Calu3 (cell line): ENCODE measurements around the gene EIF3J. TPM values are rescaled to one million over a fixed set of nuclear protein-coding genes. Genes with fewer than 3 reads are reported as not detected.
"Not testable (repeated sequence)": the region's sequence is repeated elsewhere in the genome, so short reads cannot be mapped to it uniquely, and the experiment has no call there.

Source experiments
- BruUV-seq: library from RNA; stranded (reverse); fragments of 400-500 nt; replicated peaks from 2 replicates; lab custom pipeline; 2021; lab: Mats Ljungman, UMichigan
- CTCF ChIA-PET: fragments of 300-600 bp; sonication (Branson Sonifier 250); formaldehyde crosslinking; loops from one replicate; lab custom pipeline; 2022; ENCODE audit warnings: antibody characterized with exemption; lab: Charles Lee
- DNase-seq: peaks from one replicate; pipeline ENCODE4 v3.0.0; 2022
- H3K27ac Mint-ChIP-seq: one replicate; pipeline ENCODE4 v1.8.0; 2022; ENCODE audit warnings: mixed read lengths; ENCODE audit not compliant: unreplicated experiment
- H3K27me3 Mint-ChIP-seq: one replicate; pipeline ENCODE4 v1.8.0; 2022; ENCODE audit warnings: mixed read lengths; ENCODE audit not compliant: unreplicated experiment
- H3K36me3 Mint-ChIP-seq: one replicate; pipeline ENCODE4 v1.8.0; 2022; ENCODE audit warnings: mild to moderate bottlenecking, moderate library complexity, mixed read lengths; ENCODE audit not compliant: insufficient read depth, unreplicated experiment
- H3K4me1 Mint-ChIP-seq: one replicate; pipeline ENCODE4 v1.8.0; 2022; ENCODE audit warnings: mild to moderate bottlenecking, low read depth, mixed read lengths; ENCODE audit not compliant: unreplicated experiment
- H3K4me3 Mint-ChIP-seq: one replicate; pipeline ENCODE4 v1.8.0; 2022; ENCODE audit warnings: mild to moderate bottlenecking, low read depth, moderate library complexity, mixed read lengths; ENCODE audit not compliant: unreplicated experiment
- H3K9me3 Mint-ChIP-seq: one replicate; pipeline ENCODE4 v1.8.0; 2022; ENCODE audit warnings: low read depth, mixed read lengths; ENCODE audit not compliant: unreplicated experiment
- intact Hi-C: fragments of 100-400 bp; cut with micrococcal nuclease; formaldehyde crosslinking; loops from one replicate; pipeline ENCODE4 v1.10.0; 2022; ENCODE audit not compliant: unreplicated experiment
- total RNA-seq: library from RNA; stranded (reverse); gene quantifications from 2 replicates; pipeline ENCODE4 v1.2.3, GENCODE V29; 2022
- TF ChIP-seq, protein P1 (sequence below): fragments of 200-600 bp; IDR thresholded peaks from one replicate; pipeline ENCODE4 v1.8.0; 2022; ENCODE audit warnings: antibody characterized with exemption; ENCODE audit not compliant: unreplicated experiment

EIF3J gene
- total RNA-seq, 1 experiment from 2014 or later: 86.5 TPM

DNA sequence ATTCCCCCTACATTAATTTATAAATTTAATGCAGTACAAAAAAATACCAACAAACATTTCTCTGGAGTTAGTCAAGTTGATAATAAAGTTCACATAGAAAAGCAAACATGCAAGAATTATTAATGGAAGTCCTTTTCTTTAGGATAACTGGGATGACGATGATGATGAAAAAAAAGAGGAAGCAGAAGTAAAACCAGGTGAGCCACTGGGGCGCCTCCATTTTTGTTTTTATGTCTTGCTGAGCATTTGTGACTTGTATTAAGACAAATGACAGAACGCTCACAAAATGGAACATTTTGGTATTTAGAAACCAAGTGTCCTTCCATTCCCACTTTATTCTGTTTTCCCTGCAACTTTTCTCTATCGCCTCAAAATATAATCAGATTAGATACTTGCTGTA, 13.8 kb downstream of the EIF3J start:
- Mint-ChIP-seq H3K27ac (no peak overlapping the region), H3K4me1 (no peaks in the 10 kb centered on the region), H3K9me3 (no peaks in the 10 kb centered on the region), H3K4me3 (no peak overlapping the region), H3K36me3 (peaks cover 23% of the 10 kb centered on the region), H3K27me3 (no peaks in the 10 kb centered on the region)
- DNase-seq: no peak
- CTCF ChIA-PET: no interaction called here
- no TSS peak for BruUV-seq
- TF ChIP-seq, protein P1, sequence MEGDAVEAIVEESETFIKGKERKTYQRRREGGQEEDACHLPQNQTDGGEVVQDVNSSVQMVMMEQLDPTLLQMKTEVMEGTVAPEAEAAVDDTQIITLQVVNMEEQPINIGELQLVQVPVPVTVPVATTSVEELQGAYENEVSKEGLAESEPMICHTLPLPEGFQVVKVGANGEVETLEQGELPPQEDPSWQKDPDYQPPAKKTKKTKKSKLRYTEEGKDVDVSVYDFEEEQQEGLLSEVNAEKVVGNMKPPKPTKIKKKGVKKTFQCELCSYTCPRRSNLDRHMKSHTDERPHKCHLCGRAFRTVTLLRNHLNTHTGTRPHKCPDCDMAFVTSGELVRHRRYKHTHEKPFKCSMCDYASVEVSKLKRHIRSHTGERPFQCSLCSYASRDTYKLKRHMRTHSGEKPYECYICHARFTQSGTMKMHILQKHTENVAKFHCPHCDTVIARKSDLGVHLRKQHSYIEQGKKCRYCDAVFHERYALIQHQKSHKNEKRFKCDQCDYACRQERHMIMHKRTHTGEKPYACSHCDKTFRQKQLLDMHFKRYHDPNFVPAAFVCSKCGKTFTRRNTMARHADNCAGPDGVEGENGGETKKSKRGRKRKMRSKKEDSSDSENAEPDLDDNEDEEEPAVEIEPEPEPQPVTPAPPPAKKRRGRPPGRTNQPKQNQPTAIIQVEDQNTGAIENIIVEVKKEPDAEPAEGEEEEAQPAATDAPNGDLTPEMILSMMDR: no peak
- intact Hi-C loops: no loop called here

DNA sequence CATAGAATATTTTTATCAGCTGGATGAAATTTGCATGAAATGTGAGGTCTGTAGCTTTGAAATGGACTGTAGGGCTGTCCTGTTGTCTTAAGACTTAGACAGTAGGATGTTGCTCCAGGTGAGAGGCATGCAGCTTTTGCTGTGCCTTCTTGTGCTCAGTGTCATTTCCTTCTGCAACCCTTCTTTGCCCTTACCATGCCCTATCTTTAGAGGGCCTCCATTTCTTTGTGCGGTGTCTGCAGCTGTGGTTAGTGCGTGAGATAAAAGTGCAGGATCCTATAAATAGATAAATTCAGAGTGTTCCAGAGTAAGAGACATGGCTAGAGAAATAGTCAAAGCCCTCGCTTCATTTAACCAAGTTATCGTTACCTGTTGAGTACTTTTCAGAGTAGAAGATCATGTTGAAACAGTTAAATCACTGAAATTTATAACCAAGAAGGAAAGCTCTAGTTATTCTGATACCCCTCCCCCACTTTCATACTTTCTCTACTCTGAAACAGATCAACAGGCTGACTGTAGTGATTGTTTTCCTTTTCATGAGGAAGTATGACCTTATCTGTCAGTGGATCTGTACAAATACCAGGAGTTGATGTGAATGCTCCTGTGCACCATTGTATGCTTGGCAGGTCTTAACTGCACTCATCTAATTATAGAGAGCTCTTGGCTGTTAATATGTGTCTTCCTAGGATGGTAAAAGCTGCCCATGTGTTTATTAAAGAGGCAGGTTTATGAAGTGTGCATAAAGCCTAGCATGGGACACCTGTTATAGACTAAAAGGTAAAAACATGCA, 18.2 kb downstream of the EIF3J start:
- TF ChIP-seq, protein P1: no peak
- Mint-ChIP-seq H3K4me3 (no peak overlapping the region), H3K27me3 (no peaks in the 10 kb centered on the region), H3K9me3 (no peaks in the 10 kb centered on the region), H3K27ac (no peak overlapping the region), H3K4me1 (peaks cover 5% of the 10 kb centered on the region), H3K36me3 (peaks cover 40% of the 10 kb centered on the region)
- CTCF ChIA-PET: no interaction called here
- no TSS peak for BruUV-seq
- intact Hi-C loops: no loop called here
- no peak for DNase-seq

DNA sequence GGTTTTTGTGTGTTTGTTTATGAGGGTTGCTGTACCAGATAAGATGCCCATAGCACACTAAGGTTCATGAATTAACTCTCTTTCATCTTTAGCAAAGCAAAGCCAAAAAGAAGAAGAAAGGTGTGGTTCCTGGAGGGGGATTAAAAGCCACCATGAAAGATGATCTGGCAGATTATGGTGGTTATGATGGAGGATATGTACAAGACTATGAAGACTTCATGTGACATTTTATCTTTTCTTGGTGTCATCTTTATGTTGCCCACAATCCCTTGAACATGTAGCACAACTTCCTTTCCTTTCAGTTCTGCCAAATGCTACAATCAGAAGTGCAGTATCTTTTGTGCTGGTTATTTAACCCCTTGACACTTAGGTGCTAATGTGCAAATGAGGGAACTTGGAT, 24.0 kb downstream of the EIF3J start:
- intact Hi-C loops, H3K9me3 Mint-ChIP-seq, H3K27me3 Mint-ChIP-seq, H3K4me3 Mint-ChIP-seq, H3K4me1 Mint-ChIP-seq, DNase-seq, BruUV-seq, H3K27ac Mint-ChIP-seq: not testable (repeated sequence)
- H3K36me3 Mint-ChIP-seq: peaks cover 44% of the 10 kb centered on the region
- CTCF ChIA-PET: interaction anchor here (1.0 kb wide), 1 partner anchor 15 kb away, joined by 9 read pairs; no protein-coding TSS in a partner anchor

DNA sequence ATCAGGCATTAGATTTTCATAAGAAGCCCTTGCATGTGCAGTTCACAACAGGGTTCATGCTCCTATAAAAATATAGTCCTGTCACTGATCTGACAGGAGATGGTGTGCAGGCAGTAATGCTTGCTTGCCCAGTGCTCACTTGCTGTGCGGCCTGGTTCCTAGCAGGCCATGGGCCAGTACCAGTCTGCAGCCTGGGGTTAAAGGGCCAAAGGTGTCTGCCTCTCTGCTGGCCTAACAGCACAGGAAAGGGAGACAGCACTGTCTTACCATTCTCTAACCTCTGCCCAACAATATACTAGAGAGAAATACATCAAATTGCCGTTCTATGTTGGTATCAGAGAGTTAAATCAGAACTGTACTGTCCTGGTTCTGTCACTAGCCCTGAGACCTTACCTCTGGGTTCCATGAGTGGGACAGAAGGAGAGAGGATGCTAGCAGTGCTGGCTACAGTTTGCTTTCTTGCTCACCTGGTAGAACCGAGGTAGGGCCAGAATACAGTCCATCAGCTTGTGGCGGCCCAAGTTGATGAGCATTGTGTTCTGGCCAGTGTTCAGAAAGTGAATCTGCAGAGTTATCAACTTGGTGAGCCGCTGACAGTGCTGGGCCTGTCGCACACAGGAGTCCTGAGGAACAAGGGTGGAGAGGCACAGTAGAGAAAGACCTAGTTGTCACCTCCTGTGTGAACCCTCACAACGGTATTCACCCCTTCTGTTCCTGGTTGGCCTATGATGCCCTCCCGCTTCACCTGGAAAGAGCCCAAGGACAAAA, 28.6 kb downstream of the EIF3J start:
- DNase-seq: no peak
- BruUV-seq: no TSS peak
- CTCF ChIA-PET: no interaction called here
- no peaks in the 10 kb centered on the region for H3K4me1 Mint-ChIP-seq
- H3K4me3 Mint-ChIP-seq: no peak overlapping the region
- H3K36me3 Mint-ChIP-seq: peaks cover 32% of the 10 kb centered on the region
- no peak overlapping the region for H3K27ac Mint-ChIP-seq
- H3K9me3 Mint-ChIP-seq: no peaks in the 10 kb centered on the region
- TF ChIP-seq, protein P1: no peak
- intact Hi-C loops: no loop called here
- no peaks in the 10 kb centered on the region for H3K27me3 Mint-ChIP-seq
